A549 (cell line): ENCODE data around the gene HNRNPCL4. TPM values are rescaled to one million over a fixed set of nuclear protein-coding genes. Genes with fewer than 3 reads are reported as not detected.
"Not testable (repeated sequence)": the region's sequence is repeated elsewhere in the genome, so short reads cannot be mapped to it uniquely, and the experiment has no call there.

Experiments
- ATAC-seq, 2 experiments: fragments of 200-7000 bp in 1 of 2; fragments of >200 bp in 1 of 2; cut with Nextera tagmentation in 1 of 2; cut with Tn5 transposase in 1 of 2; 3 replicates each; pipeline versions ENCODE4 v1.8.0 to v1.9.1; 2018 to 2020; ENCODE audit warnings: mild to moderate bottlenecking in 1 of 2, moderate library complexity in 1 of 2
- CTCF ChIA-PET: fragments of 300-600 bp; sonication (Branson Sonifier 250); formaldehyde crosslinking; extraction: SDS; loops from one replicate; lab custom pipeline; 2021; ENCODE audit warnings: antibody characterized with exemption, inconsistent platforms; lab: Yijun Ruan, JAX
- POLR2A ChIA-PET: fragments of 350-600 bp; formaldehyde crosslinking; extraction: SDS; loops from one replicate; lab custom pipeline; 2021; ENCODE audit warnings: antibody characterized with exemption, inconsistent platforms; lab: Yijun Ruan, JAX
- DNase-seq, 2 experiments: peaks; one replicate each; pipeline versions ENCODE4 v3.0.0 to v3.0.0-alpha.2; 2011 to 2016; ENCODE audit warnings: low read depth in 1 of 2, low spot score in 1 of 2
- FAIRE-seq: peaks from 2 replicates; lab custom pipeline; 2011; peaks lifted over from hg19 to GRCh38; lab: Jason Lieb, UNC
- H3K27ac ChIP-seq, 2 experiments: fragments of >200 bp; sonication (Bioruptor Twin); formaldehyde crosslinking; 3 replicates each; pipeline ENCODE4 v1.5.1; 2016 to 2017
- H3K4me1 ChIP-seq: fragments of >200 bp; sonication (Bioruptor Twin); formaldehyde crosslinking; 3 replicates; pipeline ENCODE4 v1.6.1; 2016
- H3K4me2 ChIP-seq: fragments of >200 bp; sonication (Bioruptor Twin); formaldehyde crosslinking; 3 replicates; pipeline ENCODE4 v1.6.1; 2016
- H3K4me3 ChIP-seq: fragments of >200 bp; sonication (Bioruptor Twin); formaldehyde crosslinking; 3 replicates; pipeline ENCODE4 v1.5.1; 2016
- H3K9me3 ChIP-seq: fragments of >200 bp; sonication (Bioruptor Twin); formaldehyde crosslinking; 3 replicates; pipeline ENCODE4 v1.6.1; 2016
- WGBS: methylation state at CpG from one replicate; pipeline ENCODE4 v1.1.6; 2017; ENCODE audit errors: missing lambda C conversion rate; 5-methylcytosine and 5-hydroxymethylcytosine counted together
- polyA minus RNA-seq: library from RNA; depleted of rRNA, polyadenylated mRNA; stranded (reverse); fragments of >200 nt; gene quantifications from 2 replicates; pipeline ENCODE4 v1.2.3, GENCODE V29; 2011; rRNA and poly(A)+ RNA removed
- polyA plus RNA-seq, 4 experiments: library from polyadenylated mRNA; depleted of rRNA in 3 of 4; stranded (reverse); fragments of >200 nt; fragmentation: RNase III in 1 of 4; extraction: RNeasy Plus Mini Kit Qiagen cat#74134 plus additional on column Dnase treatment in 1 of 4; gene quantifications; 2 replicates in 3 of 4; 3 replicates in 1 of 4; pipeline ENCODE4 v1.2.3, GENCODE V29; 2011 to 2017

HNRNPCL4 gene
- polyA plus RNA-seq (2011; rRNA removed) (not detected in 2 replicates), polyA plus RNA-seq (2017; fragmentation: RNase III; extraction: RNeasy Plus Mini Kit Qiagen cat#74134 plus additional on column Dnase treatment) (not detected in 3 replicates), polyA minus RNA-seq (0.25 TPM in 1 of 2 replicates, not detected in the other)
- polyA plus RNA-seq (2012; cell fraction: cytosol; rRNA removed) = not detected in 2 replicates
- not detected in 2 replicates for polyA plus RNA-seq (2012; cell fraction: nucleus; rRNA removed)

- FAIRE-seq, H3K9me3 ChIP-seq, H3K27ac ChIP-seq, POLR2A ChIA-PET, CTCF ChIA-PET, H3K4me3 ChIP-seq, ATAC-seq, H3K4me2 ChIP-seq, H3K4me1 ChIP-seq, DNase-seq: not testable (repeated sequence)
- WGBS = no CpG with 5 or more reads among the region's 8 CpGs
Observed at GRCh38 chr1:13165531-13165930, at the start of gene HNRNPCL4. TSS of gene HNRNPCL4 (minus strand) at chr1:13165631. CDS start at chr1:13165467, 164 bp downstream.

- FAIRE-seq, POLR2A ChIA-PET: not testable (repeated sequence)
Observed at GRCh38 chr1:13208712-13209111, 43.3 kb upstream of the HNRNPCL4 start.

DNA sequence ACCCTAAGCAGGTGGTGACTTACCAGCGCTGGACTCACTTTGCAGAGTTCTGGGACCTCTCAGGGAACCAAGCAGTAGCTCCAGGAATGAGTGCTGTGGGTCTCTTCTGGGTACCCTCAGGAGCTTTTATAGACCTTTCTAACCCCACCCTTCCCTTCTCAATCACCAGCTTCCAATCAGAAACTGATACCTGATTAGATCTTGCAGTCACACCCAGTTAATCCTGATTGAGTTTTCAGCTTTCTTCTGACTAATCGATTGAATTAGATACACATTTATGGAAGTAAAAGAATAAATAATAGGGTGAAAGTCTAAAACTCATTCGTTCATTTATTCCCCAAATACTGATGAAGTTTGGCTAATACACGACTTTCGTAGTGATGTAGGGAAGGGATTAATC is 35.9 kb upstream of the HNRNPCL4 start, which contains the start of gene PRAMEF13:
TSS of gene PRAMEF13 (minus strand) at position 101 of the 400 bp plus-strand sequence. CDS start 1,820 bp downstream, outside the sequence.
- H3K27ac ChIP-seq, ATAC-seq, H3K4me2 ChIP-seq, CTCF ChIA-PET, H3K4me1 ChIP-seq, H3K4me3 ChIP-seq, FAIRE-seq, POLR2A ChIA-PET, H3K9me3 ChIP-seq, DNase-seq: not testable (repeated sequence)
- 0% methylated on average over 4 of the region's 5 CpGs for WGBS

More at GRCh38 chr1:13208712-13209111, 43.3 kb upstream of the HNRNPCL4 start:
- ATAC-seq, H3K4me3 ChIP-seq, H3K4me2 ChIP-seq, H3K9me3 ChIP-seq, CTCF ChIA-PET, DNase-seq, H3K27ac ChIP-seq, H3K4me1 ChIP-seq: not testable (repeated sequence)
- WGBS = no CpG with 5 or more reads among the region's 9 CpGs

DNA sequence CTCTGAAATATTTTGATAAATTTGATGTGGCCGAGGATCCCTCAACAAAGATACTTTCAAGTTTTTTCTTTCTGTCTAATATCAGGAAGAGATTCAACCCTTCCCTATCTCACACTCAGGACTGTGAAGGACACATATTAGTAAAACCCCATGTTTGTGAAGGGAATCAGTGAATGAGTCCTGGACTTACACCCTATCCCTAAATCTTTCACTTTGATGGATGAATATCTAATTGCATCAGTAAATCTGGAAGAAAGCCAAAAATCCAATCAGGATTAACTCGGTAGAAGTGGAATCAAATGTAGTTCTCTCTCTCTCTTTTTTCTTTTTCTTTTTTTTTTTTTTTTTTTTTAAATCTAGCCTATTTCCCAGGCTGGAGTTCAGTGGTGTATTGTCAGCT is 6.1 kb upstream of the HNRNPCL4 start, which contains the start of gene PRAMEF9:
TSS of gene PRAMEF9 (plus strand) at position 301 of the 400 bp plus-strand sequence. CDS start 3,433 bp downstream, outside the sequence.
- FAIRE-seq, H3K27ac ChIP-seq, ATAC-seq, H3K4me1 ChIP-seq, DNase-seq, POLR2A ChIA-PET, H3K4me3 ChIP-seq, CTCF ChIA-PET, H3K4me2 ChIP-seq, H3K9me3 ChIP-seq: not testable (repeated sequence)
- 2% methylated on average over 2 of the region's 2 CpGs for WGBS

DNA sequence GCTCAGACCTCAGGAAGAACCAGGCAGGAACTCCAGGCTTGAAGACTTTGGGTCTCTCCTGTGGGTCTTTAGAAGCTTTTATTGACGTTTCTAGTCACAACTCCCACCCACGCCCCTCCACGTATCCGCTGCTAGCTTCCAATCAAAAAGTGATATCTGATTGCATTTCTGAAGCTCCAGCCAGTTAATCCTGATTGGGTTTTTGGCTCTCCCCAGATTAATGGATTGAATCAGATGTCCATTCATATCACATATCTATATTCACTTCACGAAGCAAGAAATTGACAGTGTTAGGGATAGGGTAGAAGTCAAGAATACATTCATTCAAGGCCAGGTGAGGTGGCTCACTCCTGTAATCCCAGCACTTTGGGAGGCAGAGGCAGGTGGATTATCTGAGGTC is 9.5 kb downstream of the HNRNPCL4 start, which contains the start of gene PRAMEF26:
TSS of gene PRAMEF26 (minus strand) at position 101 of the 400 bp plus-strand sequence. CDS start 2,914 bp downstream, outside the sequence.
- FAIRE-seq, H3K27ac ChIP-seq, H3K4me3 ChIP-seq, H3K4me2 ChIP-seq, H3K4me1 ChIP-seq, POLR2A ChIA-PET, H3K9me3 ChIP-seq, DNase-seq, CTCF ChIA-PET, ATAC-seq: not testable (repeated sequence)
- WGBS = 0% methylated on average over 1 of the region's 5 CpGs

DNA sequence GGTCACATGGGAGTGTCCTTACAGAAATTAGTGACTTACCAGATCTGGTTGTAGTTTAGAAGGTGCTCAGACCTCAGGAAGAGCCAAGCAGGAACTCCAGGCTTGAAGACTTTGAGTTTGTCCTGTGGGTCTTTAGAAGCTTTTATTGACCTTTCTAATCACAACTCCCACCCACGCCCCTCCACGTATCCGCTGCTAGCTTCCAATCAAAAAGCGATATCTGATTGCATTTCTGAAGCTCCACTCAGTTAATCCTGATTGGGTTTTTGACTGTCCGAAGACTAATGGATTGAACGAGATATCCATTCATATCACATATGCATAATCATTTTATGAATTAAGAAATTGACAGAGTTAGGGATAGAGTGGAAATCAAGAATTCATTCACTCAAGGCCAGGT is 48.7 kb downstream of the HNRNPCL4 start, which contains the start of gene HNRNPCL2:
TSS of gene HNRNPCL2 (minus strand) at position 101 of the 400 bp plus-strand sequence. CDS start 454 bp downstream, outside the sequence.
- H3K4me3 ChIP-seq, DNase-seq, H3K27ac ChIP-seq, H3K4me1 ChIP-seq, ATAC-seq, CTCF ChIA-PET, H3K9me3 ChIP-seq, H3K4me2 ChIP-seq, POLR2A ChIA-PET, FAIRE-seq: not testable (repeated sequence)
- WGBS = 17% methylated on average over 6 of the region's 6 CpGs

Other genes starting within 250 kb of the HNRNPCL4 start
- gene PRAMEF7, start 249.0 kb downstream of the HNRNPCL4 start, polyA plus RNA-seq (2011; rRNA removed) = not detected in 2 replicates
- gene PRAMEF7, start 249.0 kb downstream of the HNRNPCL4 start, polyA plus RNA-seq (2017; fragmentation: RNase III; extraction: RNeasy Plus Mini Kit Qiagen cat#74134 plus additional on column Dnase treatment) = not detected in 3 replicates
- gene PRAMEF6, start 218.1 kb downstream of the HNRNPCL4 start, polyA plus RNA-seq (2011; rRNA removed) = not detected in 2 replicates
- gene PRAMEF6, start 218.1 kb downstream of the HNRNPCL4 start, polyA plus RNA-seq (2017; fragmentation: RNase III; extraction: RNeasy Plus Mini Kit Qiagen cat#74134 plus additional on column Dnase treatment) = not detected in 3 replicates
- gene PRAMEF27, start 109.1 kb downstream of the HNRNPCL4 start, polyA plus RNA-seq (2011; rRNA removed) = 0.05 TPM in 1 of 2 replicates, not detected in the other
- gene PRAMEF27, start 109.1 kb downstream of the HNRNPCL4 start, polyA plus RNA-seq (2017; fragmentation: RNase III; extraction: RNeasy Plus Mini Kit Qiagen cat#74134 plus additional on column Dnase treatment) = not detected in 3 replicates
- gene HNRNPCL3, start 104.9 kb downstream of the HNRNPCL4 start, polyA plus RNA-seq (2011; rRNA removed) = not detected in 2 replicates
- gene HNRNPCL3, start 104.9 kb downstream of the HNRNPCL4 start, polyA plus RNA-seq (2017; fragmentation: RNase III; extraction: RNeasy Plus Mini Kit Qiagen cat#74134 plus additional on column Dnase treatment) = not detected in 3 replicates
- gene PRAMEF25, start 94.9 kb downstream of the HNRNPCL4 start, polyA plus RNA-seq (2011; rRNA removed) = not detected in 2 replicates
- gene PRAMEF25, start 94.9 kb downstream of the HNRNPCL4 start, polyA plus RNA-seq (2017; fragmentation: RNase III; extraction: RNeasy Plus Mini Kit Qiagen cat#74134 plus additional on column Dnase treatment) = not detected in 3 replicates
- not detected in 2 replicates for gene HNRNPCL2, start 48.8 kb downstream of the HNRNPCL4 start, polyA plus RNA-seq (2011; rRNA removed)
- gene HNRNPCL2, start 48.8 kb downstream of the HNRNPCL4 start, polyA plus RNA-seq (2017; fragmentation: RNase III; extraction: RNeasy Plus Mini Kit Qiagen cat#74134 plus additional on column Dnase treatment) = not detected in 3 replicates
- gene PRAMEF26, start 9.6 kb downstream of the HNRNPCL4 start, polyA plus RNA-seq (2011; rRNA removed) = not detected in 2 replicates
- gene PRAMEF26, start 9.6 kb downstream of the HNRNPCL4 start, polyA plus RNA-seq (2017; fragmentation: RNase III; extraction: RNeasy Plus Mini Kit Qiagen cat#74134 plus additional on column Dnase treatment) = not detected in 3 replicates
- gene PRAMEF9, start 6.2 kb upstream of the HNRNPCL4 start, polyA plus RNA-seq (2011; rRNA removed) = not detected in 2 replicates
- gene PRAMEF9, start 6.2 kb upstream of the HNRNPCL4 start, polyA plus RNA-seq (2017; fragmentation: RNase III; extraction: RNeasy Plus Mini Kit Qiagen cat#74134 plus additional on column Dnase treatment) = not detected in 3 replicates
- gene PRAMEF13, start 35.8 kb upstream of the HNRNPCL4 start, polyA plus RNA-seq (2011; rRNA removed) = not detected in 2 replicates
- not detected in 3 replicates for gene PRAMEF13, start 35.8 kb upstream of the HNRNPCL4 start, polyA plus RNA-seq (2017; fragmentation: RNase III; extraction: RNeasy Plus Mini Kit Qiagen cat#74134 plus additional on column Dnase treatment)
- not detected in 2 replicates for gene PRAMEF18, start 60.5 kb upstream of the HNRNPCL4 start, polyA plus RNA-seq (2011; rRNA removed)
- not detected in 3 replicates for gene PRAMEF18, start 60.5 kb upstream of the HNRNPCL4 start, polyA plus RNA-seq (2017; fragmentation: RNase III; extraction: RNeasy Plus Mini Kit Qiagen cat#74134 plus additional on column Dnase treatment)
- gene PRAMEF5, start 88.6 kb upstream of the HNRNPCL4 start, polyA plus RNA-seq (2011; rRNA removed) = not detected in 2 replicates
- gene PRAMEF5, start 88.6 kb upstream of the HNRNPCL4 start, polyA plus RNA-seq (2017; fragmentation: RNase III; extraction: RNeasy Plus Mini Kit Qiagen cat#74134 plus additional on column Dnase treatment) = not detected in 3 replicates
- gene PRAMEF8, start 119.5 kb upstream of the HNRNPCL4 start, polyA plus RNA-seq (2011; rRNA removed) = not detected in 2 replicates
- not detected in 3 replicates for gene PRAMEF8, start 119.5 kb upstream of the HNRNPCL4 start, polyA plus RNA-seq (2017; fragmentation: RNase III; extraction: RNeasy Plus Mini Kit Qiagen cat#74134 plus additional on column Dnase treatment)
- not detected in 2 replicates for gene PRAMEF33, start 137.9 kb upstream of the HNRNPCL4 start, polyA plus RNA-seq (2011; rRNA removed)
- not detected in 3 replicates for gene PRAMEF33, start 137.9 kb upstream of the HNRNPCL4 start, polyA plus RNA-seq (2017; fragmentation: RNase III; extraction: RNeasy Plus Mini Kit Qiagen cat#74134 plus additional on column Dnase treatment)
- not detected in 2 replicates for gene PRAMEF15, start 149.9 kb upstream of the HNRNPCL4 start, polyA plus RNA-seq (2011; rRNA removed)
- not detected in 3 replicates for gene PRAMEF15, start 149.9 kb upstream of the HNRNPCL4 start, polyA plus RNA-seq (2017; fragmentation: RNase III; extraction: RNeasy Plus Mini Kit Qiagen cat#74134 plus additional on column Dnase treatment)
- not detected in 2 replicates for gene PRAMEF14, start 181.5 kb upstream of the HNRNPCL4 start, polyA plus RNA-seq (2011; rRNA removed)
- not detected in 3 replicates for gene PRAMEF14, start 181.5 kb upstream of the HNRNPCL4 start, polyA plus RNA-seq (2017; fragmentation: RNase III; extraction: RNeasy Plus Mini Kit Qiagen cat#74134 plus additional on column Dnase treatment)
- not detected in 2 replicates for gene PRAMEF19, start 206.3 kb upstream of the HNRNPCL4 start, polyA plus RNA-seq (2011; rRNA removed)
- gene PRAMEF19, start 206.3 kb upstream of the HNRNPCL4 start, polyA plus RNA-seq (2017; fragmentation: RNase III; extraction: RNeasy Plus Mini Kit Qiagen cat#74134 plus additional on column Dnase treatment) = not detected in 3 replicates
- gene PRAMEF17, start 224.0 kb upstream of the HNRNPCL4 start, polyA plus RNA-seq (2011; rRNA removed) = not detected in 2 replicates
- not detected in 3 replicates for gene PRAMEF17, start 224.0 kb upstream of the HNRNPCL4 start, polyA plus RNA-seq (2017; fragmentation: RNase III; extraction: RNeasy Plus Mini Kit Qiagen cat#74134 plus additional on column Dnase treatment)
- gene PRAMEF20, start 244.8 kb upstream of the HNRNPCL4 start, polyA plus RNA-seq (2011; rRNA removed) = not detected in 2 replicates
- not detected in 3 replicates for gene PRAMEF20, start 244.8 kb upstream of the HNRNPCL4 start, polyA plus RNA-seq (2017; fragmentation: RNase III; extraction: RNeasy Plus Mini Kit Qiagen cat#74134 plus additional on column Dnase treatment)